NCI-H345 treated with DMSO at 0.1 percent for 48 hours (cell line): ENCODE measurements around the gene SUN2.

ENCODE experiments used
- DNase-seq: peaks from one replicate; lab custom pipeline; 2025; ENCODE audit not compliant: unreplicated experiment; lab: John Stamatoyannopoulos, UW

Gene SUN2

GRCh38 chr22:38781033-38781432 lies 25.2 kb upstream of the SUN2 start:
- no peak for DNase-seq

DNA sequence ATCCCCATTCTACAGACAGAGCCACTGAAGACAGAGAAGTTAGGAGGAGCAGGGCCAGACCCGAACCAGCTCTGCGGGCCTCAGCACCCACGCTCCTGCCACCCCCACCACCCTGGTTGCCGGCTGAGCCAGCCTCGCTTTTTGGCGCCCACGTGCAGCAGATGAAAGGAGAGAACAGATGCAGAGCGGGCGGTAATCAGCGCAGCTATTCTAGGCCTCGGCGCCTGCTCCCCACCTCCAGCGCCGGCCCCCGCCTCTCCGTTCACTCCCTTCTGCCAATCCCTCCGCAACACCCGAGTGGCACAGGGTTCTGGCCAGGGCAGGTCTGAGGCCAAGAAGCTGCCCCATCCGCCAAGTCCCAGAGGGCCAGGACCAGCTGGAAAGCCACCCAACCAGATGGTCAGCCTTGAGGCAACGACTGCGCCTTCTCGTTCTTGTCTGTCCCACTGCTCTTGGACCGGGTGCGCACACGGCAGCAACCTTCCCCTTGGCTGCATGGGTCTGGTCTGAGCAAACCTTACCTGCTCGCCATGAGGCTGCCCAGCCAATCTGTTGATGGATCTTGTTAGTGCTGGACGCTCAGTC lies 21.4 kb upstream of the SUN2 start:
- no peak for DNase-seq

- DNase-seq: no peak
Measured at GRCh38 chr22:38776086-38776485, 20.3 kb upstream of the SUN2 start.

DNA sequence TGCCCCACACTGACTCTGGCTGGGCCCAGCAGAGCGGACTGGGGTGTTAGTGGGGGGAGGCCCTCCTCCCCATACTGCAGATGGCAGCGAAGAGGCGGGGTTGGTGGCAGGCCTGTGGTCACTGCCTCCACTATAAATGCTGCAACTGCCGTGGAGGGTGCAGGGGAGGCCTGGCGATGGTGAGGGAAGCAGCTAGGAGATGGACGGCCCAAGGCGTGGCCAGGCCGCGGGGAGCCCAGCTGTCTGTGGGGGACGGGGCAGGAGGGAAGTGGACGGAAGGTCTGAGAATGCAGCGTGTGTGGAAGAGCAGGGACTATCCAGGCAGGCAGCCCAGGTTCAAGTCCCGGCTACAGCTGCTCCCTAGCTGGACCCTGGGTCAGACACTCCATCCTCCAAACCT lies 19.9 kb upstream of the SUN2 start:
- DNase-seq: no peak

GRCh38 chr22:38774496-38775166 lies 18.8 kb upstream of the SUN2 start:
- no peak for DNase-seq

- no peak for DNase-seq
Measured at GRCh38 chr22:38773363-38773946, 17.7 kb upstream of the SUN2 start.

DNA sequence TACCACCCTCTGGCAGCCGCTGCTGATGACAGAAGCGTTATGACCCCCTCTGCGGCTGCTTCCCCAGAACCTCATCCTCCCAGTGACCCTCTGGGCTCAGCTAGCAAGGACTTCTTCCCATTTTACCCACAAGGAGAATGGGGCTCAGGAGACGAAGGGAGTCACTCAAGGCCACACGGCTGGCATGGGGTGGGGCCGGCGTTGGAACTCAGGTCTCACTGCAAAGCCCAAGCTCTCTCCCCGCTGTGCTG lies 16.8 kb upstream of the SUN2 start:
- no peak for DNase-seq

- no peak for DNase-seq
Measured at GRCh38 chr22:38770257-38770949, 14.6 kb upstream of the SUN2 start.

DNA sequence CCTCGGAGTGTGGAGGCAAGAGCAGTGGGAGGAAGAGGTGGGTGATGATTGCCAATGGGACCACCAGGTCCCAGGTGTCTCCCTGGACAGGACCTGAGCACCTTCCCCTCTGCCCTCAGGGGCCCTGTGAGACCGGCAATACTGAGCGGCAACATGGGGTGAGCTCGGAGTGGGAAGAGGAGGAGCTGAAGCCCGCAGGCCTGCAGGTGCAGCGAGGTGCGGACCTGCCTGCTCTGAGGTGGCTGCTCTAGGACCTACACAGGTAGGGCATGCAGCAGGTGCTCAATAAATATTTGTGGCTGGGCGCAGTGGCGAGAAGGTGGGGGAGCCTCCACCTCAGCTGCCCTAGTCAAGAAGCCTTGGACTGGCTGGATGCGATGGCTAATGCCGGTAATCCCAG lies 12.2 kb upstream of the SUN2 start:
- no peak for DNase-seq

- no peak for DNase-seq
Measured at GRCh38 chr22:38767313-38767712, 11.5 kb upstream of the SUN2 start.

GRCh38 chr22:38766076-38766777 lies 10.4 kb upstream of the SUN2 start:
- no peak for DNase-seq

GRCh38 chr22:38762551-38762983 lies 6.8 kb upstream of the SUN2 start:
- no peak for DNase-seq

- DNase-seq: no peak
Measured at GRCh38 chr22:38761202-38762162, 5.7 kb upstream of the SUN2 start.

DNA sequence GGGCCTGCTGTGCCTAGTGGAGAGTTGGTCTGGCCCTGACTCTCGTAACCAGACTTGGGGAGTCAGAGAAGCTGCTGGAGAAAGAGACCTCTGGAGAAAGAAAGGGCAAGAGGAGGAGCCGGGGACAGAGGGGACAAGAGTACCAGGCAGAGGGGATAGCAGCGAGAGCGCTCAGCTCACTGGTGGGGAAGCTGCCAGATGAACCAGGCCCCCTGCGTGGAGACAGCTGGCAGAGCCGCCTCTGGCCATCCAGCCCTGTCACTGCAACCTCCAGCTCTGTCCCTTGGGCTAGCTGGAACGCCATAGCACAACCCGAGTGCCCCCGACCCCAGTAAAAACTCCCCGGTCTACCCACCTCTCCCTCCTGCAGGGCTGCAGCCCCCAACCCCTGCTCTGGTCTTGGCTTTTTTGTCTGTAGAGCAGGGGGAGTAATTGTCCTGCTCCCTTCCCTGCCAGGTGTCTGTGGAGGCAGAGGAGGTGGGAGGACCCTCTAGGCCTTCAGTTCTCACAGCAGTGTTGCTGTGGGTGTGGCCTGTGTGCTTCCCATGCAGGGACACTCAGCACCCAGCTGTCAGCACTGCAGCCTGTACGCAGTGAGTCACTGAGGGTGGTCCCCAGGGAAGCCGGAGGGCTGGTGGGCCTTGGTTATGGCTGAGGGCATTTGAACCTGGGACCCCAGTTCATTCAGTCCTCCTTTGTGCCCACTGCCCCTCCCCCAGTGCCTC lies 4.8 kb upstream of the SUN2 start:
- DNase-seq: peak; percentile 43

GRCh38 chr22:38759005-38759404 lies 3.2 kb upstream of the SUN2 start:
- DNase-seq: no peak

DNA sequence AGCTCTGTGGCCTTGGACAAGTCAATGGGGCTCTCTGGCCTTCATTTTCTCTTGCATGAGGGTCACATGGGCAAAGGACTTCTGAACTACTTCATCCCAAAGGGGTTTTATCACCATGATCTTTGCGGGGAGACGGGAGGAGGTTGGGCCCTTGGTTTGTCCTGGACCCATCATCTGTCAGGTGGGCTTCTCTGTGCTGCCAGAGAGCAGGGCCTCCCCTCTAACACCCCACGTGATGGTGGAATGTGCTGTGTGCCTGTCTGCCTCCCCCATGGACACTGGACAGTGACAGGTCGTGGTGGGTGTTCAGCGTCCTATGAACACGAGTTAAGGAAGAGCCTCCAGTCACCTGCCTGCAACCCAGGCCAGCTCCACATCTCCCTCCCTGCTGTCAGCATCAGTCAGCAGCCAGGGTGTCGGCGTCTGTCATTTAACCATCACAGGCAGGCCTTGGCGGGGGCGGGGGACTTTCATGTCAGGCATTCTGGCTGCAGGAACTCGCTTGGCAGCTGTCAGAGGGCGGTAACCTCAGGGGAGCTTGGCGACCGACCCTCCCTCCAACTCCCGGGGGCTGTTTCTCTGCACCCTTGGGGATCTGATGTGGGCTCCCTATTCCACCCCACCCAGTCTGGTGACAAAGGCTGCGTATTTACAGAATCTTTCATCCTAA lies 2.6 kb upstream of the SUN2 start:
- no peak for DNase-seq

DNA sequence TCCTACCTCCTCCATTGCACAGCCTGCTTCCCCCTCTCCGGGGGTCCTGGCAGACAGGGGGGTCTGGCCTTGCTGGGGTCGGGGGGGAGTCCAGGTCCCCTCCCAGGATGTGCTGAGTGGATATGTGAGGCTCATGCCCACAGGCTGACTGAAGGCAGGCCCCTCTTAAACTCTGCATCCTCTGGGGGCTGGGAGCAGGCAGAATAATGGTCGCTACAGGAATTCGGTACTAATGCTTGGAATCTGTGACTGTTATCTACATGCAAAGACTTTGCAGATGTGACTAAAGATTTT lies 1.6 kb upstream of the SUN2 start:
- DNase-seq: no peak

- no peak for DNase-seq
Measured at GRCh38 chr22:38756711-38757463, 1.1 kb upstream of the SUN2 start.
